ENCODE data around the gene DGKD.

DGKD gene

DNA sequence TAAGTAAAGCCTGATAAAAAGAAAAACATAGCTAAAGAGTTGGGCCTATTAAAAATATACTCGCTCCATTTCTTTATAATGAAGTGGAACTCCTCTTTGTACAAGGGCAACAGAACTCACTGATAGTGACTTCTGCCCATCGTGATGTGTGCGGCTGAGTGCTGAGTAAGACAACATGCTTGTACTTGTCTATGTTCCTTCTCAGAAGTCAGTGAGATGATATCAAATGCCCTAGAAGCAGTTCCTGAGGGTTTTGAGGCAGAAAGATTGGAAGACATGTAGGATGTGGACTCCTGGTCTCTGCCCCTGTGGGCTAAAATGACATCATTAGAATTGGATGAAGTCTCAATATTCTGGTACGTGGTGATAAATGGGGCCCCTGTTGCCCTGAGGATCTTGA, 138.5 kb downstream of the DGKD start:
- TF ChIP-seq CTCF (IDR thresholded peaks at IDR 0.05; ENCODE audit: borderline replicate concordance, extremely low read depth, low read length, poor library complexity, severe bottlenecking) (no peak), EZH2 (IDR thresholded peaks at IDR 0.05; ENCODE audit: borderline replicate concordance, low read depth, low read length, severe bottlenecking) (no peak)
- Histone ChIP-seq H3K79me2 (ENCODE audit: insufficient read depth, low read length) (no peaks in the 10 kb centered on the region), H3K27ac (ENCODE audit: low read length) (no peak overlapping the region), H3K4me2 (ENCODE audit: insufficient read depth, low read length) (no peak overlapping the region), H3K36me3 (ENCODE audit: insufficient read depth, low read length) (peaks cover 26% of the 10 kb centered on the region; the same call in 1 of the 2 replicates), H3K9ac (ENCODE audit: low read depth, low read length) (no peak overlapping the region), H3K9me3 (ENCODE audit: insufficient read depth, low read length, severe bottlenecking) (no peaks in the 10 kb centered on the region), H3K4me3 (ENCODE audit: low read depth in 1 of 2, low read length in 2 of 2) (no peak overlapping the region), H4K20me1 (ENCODE audit: insufficient read depth, low read length) (no peaks in the 10 kb centered on the region), H3K27me3 (ENCODE audit: insufficient read depth, low read length, poor library complexity) (no peaks in the 10 kb centered on the region), H2AFZ (ENCODE audit: low read depth, low read length) (no peak overlapping the region), H3K4me1 (ENCODE audit: insufficient read depth, low read length) (no peaks in the 10 kb centered on the region)
- DNase-seq, result no peak
- no peak for ATAC-seq (ENCODE audit: insufficient read depth, low read depth)

GRCh38 chr2:233495503-233496496, 141.5 kb downstream of the DGKD start:
- Histone ChIP-seq H3K9ac (ENCODE audit: low read depth, low read length) (no peak overlapping the region), H3K27me3 (ENCODE audit: insufficient read depth, low read length, poor library complexity) (no peaks in the 10 kb centered on the region), H3K4me3 (ENCODE audit: low read depth in 1 of 2, low read length in 2 of 2) (no peak overlapping the region), H2AFZ (ENCODE audit: low read depth, low read length) (no peak overlapping the region), H3K27ac (ENCODE audit: low read length) (no peak overlapping the region), H3K79me2 (ENCODE audit: insufficient read depth, low read length) (no peaks in the 10 kb centered on the region), H3K4me2 (ENCODE audit: insufficient read depth, low read length) (no peak overlapping the region), H4K20me1 (ENCODE audit: insufficient read depth, low read length) (no peaks in the 10 kb centered on the region), H3K9me3 (ENCODE audit: insufficient read depth, low read length, severe bottlenecking) (no peaks in the 10 kb centered on the region), H3K4me1 (ENCODE audit: insufficient read depth, low read length) (no peaks in the 10 kb centered on the region), H3K36me3 (ENCODE audit: insufficient read depth, low read length) (peaks cover 20% of the 10 kb centered on the region; the same call in 1 of the 2 replicates)
- TF ChIP-seq EZH2 (IDR thresholded peaks at IDR 0.05; ENCODE audit: borderline replicate concordance, low read depth, low read length, severe bottlenecking), result no peak
- TF ChIP-seq CTCF (IDR thresholded peaks at IDR 0.05; ENCODE audit: borderline replicate concordance, extremely low read depth, low read length, poor library complexity, severe bottlenecking), result no peak
- no peak for DNase-seq
- no peak for ATAC-seq (ENCODE audit: insufficient read depth, low read depth)

- no peak for TF ChIP-seq EZH2 (IDR thresholded peaks at IDR 0.05; ENCODE audit: borderline replicate concordance, low read depth, low read length, severe bottlenecking)
- no peak for TF ChIP-seq CTCF (IDR thresholded peaks at IDR 0.05; ENCODE audit: borderline replicate concordance, extremely low read depth, low read length, poor library complexity, severe bottlenecking)
- no peak overlapping the region for H3K9ac ChIP-seq (ENCODE audit: low read depth, low read length)
Observed at GRCh38 chr2:233497692-233498091, 143.4 kb downstream of the DGKD start.

More at GRCh38 chr2:233497692-233498091, 143.4 kb downstream of the DGKD start:
- no peaks in the 10 kb centered on the region for H3K27me3 ChIP-seq (ENCODE audit: insufficient read depth, low read length, poor library complexity)
- no peak overlapping the region for H2AFZ ChIP-seq (ENCODE audit: low read depth, low read length)
- no peaks in the 10 kb centered on the region for H4K20me1 ChIP-seq (ENCODE audit: insufficient read depth, low read length)
- peaks cover 3% of the 10 kb centered on the region for H3K9me3 ChIP-seq (ENCODE audit: insufficient read depth, low read length, severe bottlenecking)
- DNase-seq (no peak), ATAC-seq (ENCODE audit: insufficient read depth, low read depth) (no peak)
- H3K36me3 ChIP-seq (ENCODE audit: insufficient read depth, low read length), result peaks cover 12% of the 10 kb centered on the region; the same call in 1 of the 2 replicates
- H3K4me2 ChIP-seq (ENCODE audit: insufficient read depth, low read length), result no peak overlapping the region
- H3K4me1 ChIP-seq (ENCODE audit: insufficient read depth, low read length), result no peaks in the 10 kb centered on the region
- H3K79me2 ChIP-seq (ENCODE audit: insufficient read depth, low read length), result no peaks in the 10 kb centered on the region
- H3K27ac ChIP-seq (ENCODE audit: low read length), result no peak overlapping the region
- H3K4me3 ChIP-seq (ENCODE audit: low read depth in 1 of 2, low read length in 2 of 2), result no peak overlapping the region
